Endothelial cell of umbilical vein (primary cell): Measurements from ENCODE around the gene CAMKK2. TPM values are rescaled to one million over a fixed set of nuclear protein-coding genes. Genes with fewer than 3 reads are reported as not detected.

Source experiments
- BruUV-seq: library from RNA; stranded (reverse); fragments of 400-500 nt; replicated peaks from 2 replicates; lab custom pipeline; 2021; lab: Mats Ljungman, UMichigan
- CTCF ChIA-PET: fragments of 300-600, 350-600 bp; sonication (Branson Sonifier 250); formaldehyde crosslinking; loops from one replicate; lab custom pipeline; 2021; ENCODE audit warnings: antibody characterized with exemption, inconsistent platforms; lab: Charles Lee
- POLR2A ChIA-PET: fragments of 300-600, 350-600 bp; sonication (Branson Sonifier 250); formaldehyde crosslinking; loops from one replicate; lab custom pipeline; 2021; ENCODE audit warnings: antibody characterized with exemption, inconsistent platforms; lab: Charles Lee
- DNase-seq: peaks from one replicate; pipeline ENCODE4 v3.0.0-alpha.2; 2011; ENCODE audit warnings: low read depth, low spot score
- FAIRE-seq: peaks from 2 replicates; lab custom pipeline; 2011; peaks lifted over from hg19 to GRCh38; lab: Jason Lieb, UNC
- H2AFZ ChIP-seq: 2 replicates; pipeline ENCODE4 v1.6.0; 2012; ENCODE audit warnings: low read depth, low read length, control low read depth, inconsistent platforms
- H3K27ac ChIP-seq: 2 replicates; pipeline ENCODE4 v1.5.1; 2011; ENCODE audit warnings: low read depth, mild to moderate bottlenecking, control low read depth, low read length, moderate library complexity; ENCODE audit not compliant: insufficient read depth
- H3K27me3 ChIP-seq, 2 experiments: 2 replicates each; pipeline versions ENCODE4 v1.6.0 to v1.6.1; 2011; ENCODE audit warnings: low read length in 2 of 2, mixed read lengths in 1 of 2; ENCODE audit not compliant: control insufficient read depth in 2 of 2, insufficient read depth in 2 of 2
- H3K36me3 ChIP-seq, 2 experiments: 2 replicates in 1 of 2; 3 replicates in 1 of 2; pipeline ENCODE4 v1.5.1; 2011; ENCODE audit warnings: low read length in 2 of 2, mild to moderate bottlenecking in 1 of 2, moderate library complexity in 1 of 2; ENCODE audit not compliant: control insufficient read depth in 2 of 2, insufficient read depth in 2 of 2; ENCODE audit errors: extremely low read depth in 1 of 2
- H3K4me1 ChIP-seq: 3 replicates; pipeline ENCODE4 v1.5.1; 2011; ENCODE audit warnings: mild to moderate bottlenecking, low read length; ENCODE audit not compliant: control insufficient read depth, insufficient read depth; ENCODE audit errors: extremely low read depth
- H3K4me2 ChIP-seq: 2 replicates; pipeline ENCODE4 v1.6.1; 2011; ENCODE audit warnings: low read length, control low read depth, mixed read lengths; ENCODE audit not compliant: insufficient read depth
- H3K4me3 ChIP-seq, 3 experiments: fragments of 200-600 bp in 1 of 3; sonication (generic), shearing (Covaris generic) in 1 of 3; replicated peaks in 1 of 3; 2 replicates each; pipeline ENCODE4 v1.5.1; 2011 to 2016; ENCODE audit warnings: control low read depth in 3 of 3, low read length in 3 of 3, mild to moderate bottlenecking in 2 of 3, inconsistent platforms in 1 of 3, low read depth in 1 of 3, moderate library complexity in 1 of 3; ENCODE audit not compliant: insufficient read depth in 1 of 3
- H3K79me2 ChIP-seq: 2 replicates; pipeline ENCODE4 v1.6.0; 2012; ENCODE audit warnings: low read length, inconsistent platforms; ENCODE audit not compliant: control insufficient read depth, insufficient read depth
- H3K9ac ChIP-seq: replicated peaks from 2 replicates; pipeline ENCODE3; 2011; ENCODE audit warnings: low read length, control low read depth; ENCODE audit not compliant: insufficient read depth; ENCODE audit errors: extremely low read depth
- H3K9me1 ChIP-seq: replicated peaks from 3 replicates; pipeline ENCODE4 v1.6.0; 2011; ENCODE audit warnings: mild to moderate bottlenecking, low read length; ENCODE audit not compliant: control insufficient read depth, insufficient read depth; ENCODE audit errors: extremely low read depth
- H3K9me3 ChIP-seq: replicated peaks from 2 replicates; pipeline ENCODE4 v1.5.1; 2012; ENCODE audit warnings: low read length, inconsistent platforms; ENCODE audit not compliant: control insufficient read depth, insufficient read depth
- H4K20me1 ChIP-seq: replicated peaks from 2 replicates; pipeline ENCODE3; 2011; ENCODE audit warnings: mild to moderate bottlenecking, low read length; ENCODE audit not compliant: control insufficient read depth, insufficient read depth; ENCODE audit errors: extremely low read depth
- CTCF ChIP-seq, 2 donors: IDR thresholded peaks; 1 replicate in 1 of 2; 2 replicates in 1 of 2; pipeline ENCODE4 v1.5.1; 2011; ENCODE audit warnings: low read length in 2 of 2, mild to moderate bottlenecking in 2 of 2, moderate library complexity in 2 of 2, control low read depth in 1 of 2, inconsistent platforms in 1 of 2, low read depth in 1 of 2; ENCODE audit not compliant: insufficient read depth in 1 of 2; ENCODE audit errors: extremely low read depth in 1 of 2
- EZH2 ChIP-seq: IDR thresholded peaks from 2 replicates; pipeline ENCODE4 v1.6.1; 2012; ENCODE audit warnings: borderline replicate concordance, low read depth, mild to moderate bottlenecking, moderate library complexity, low read length, inconsistent platforms; ENCODE audit not compliant: severe bottlenecking
- FOS ChIP-seq: IDR thresholded peaks from 2 replicates; pipeline ENCODE4 v1.6.1; 2011; ENCODE audit warnings: mild to moderate bottlenecking, low read length, moderate library complexity, borderline replicate concordance; ENCODE audit not compliant: insufficient read depth
- GATA2 ChIP-seq: IDR thresholded peaks from 2 replicates; pipeline ENCODE4 v1.7.0; 2011; ENCODE audit warnings: low read depth, mild to moderate bottlenecking, moderate library complexity, mixed read lengths, low read length; ENCODE audit not compliant: insufficient read length, insufficient read depth
- JUN ChIP-seq: IDR thresholded peaks from 2 replicates; pipeline ENCODE4 v1.6.1; 2011; ENCODE audit warnings: borderline replicate concordance, low read depth; ENCODE audit not compliant: insufficient read length, insufficient read depth
- MAX ChIP-seq: IDR thresholded peaks from 2 replicates; pipeline ENCODE4 v1.6.1; 2011; ENCODE audit not compliant: insufficient read depth, insufficient read length
- MYC ChIP-seq: IDR thresholded peaks from one replicate; pipeline ENCODE4 v1.6.1; 2011; ENCODE audit warnings: mild to moderate bottlenecking, low read depth, low read length
- POLR2A ChIP-seq: IDR thresholded peaks from 2 replicates; pipeline ENCODE4 v1.6.1; 2012; ENCODE audit warnings: low read depth, mild to moderate bottlenecking, control low read depth, low read length
- POLR2AphosphoS5 ChIP-seq: IDR thresholded peaks from 2 replicates; pipeline ENCODE4 v1.6.1; 2012; ENCODE audit warnings: low read depth, mild to moderate bottlenecking, control low read depth, low read length, moderate library complexity; ENCODE audit not compliant: insufficient read depth
- dilution Hi-C: fragments of 300-500 bp; cut with MboI; formaldehyde crosslinking; loops from one replicate; pipeline ENCODE4 v1.15.0; 2019; ENCODE audit warnings: low sequenced_read_pairs; ENCODE audit not compliant: extremely low pct_ligation_motif_present
- intact Hi-C: fragments of 100-400 bp; cut with micrococcal nuclease; formaldehyde crosslinking; loops from one replicate; pipeline ENCODE4 v1.10.0; 2022
- polyA plus RNA-seq, 4 experiments: library from polyadenylated mRNA; depleted of rRNA in 3 of 4; stranded (reverse) in 3 of 4; unstranded in 1 of 4; fragments of >200 nt; gene quantifications; 2 replicates each; pipeline versions ENCODE4 v1.2.1 to v1.2.3, GENCODE V29; 2011 to 2012; ENCODE audit warnings: missing spikeins in 1 of 4
- total RNA-seq: library from RNA; stranded (reverse); gene quantifications from 2 replicates; pipeline ENCODE4 v1.2.3, GENCODE V29; 2021

Gene CAMKK2
- total and polyA plus RNA-seq, 2 donors (not counting 3 experiments of a cell fraction or from before 2014, with no cell fraction given) = 32.5 to 45.0 TPM

- POLR2A ChIA-PET = no interaction called here
- H4K20me1 ChIP-seq = no peaks in the 10 kb centered on the region
- H3K9me3 ChIP-seq = no peaks in the 10 kb centered on the region
- H3K4me2 ChIP-seq = no peak overlapping the region
- TF ChIP-seq GATA2 (no peak), EZH2 (no peak), MYC (no peak), FOS (no peak), MAX (no peak), CTCF (IDR thresholded peaks at IDR 0.05; ENCODE audit: extremely low read depth in 1 of 2, insufficient read depth in 1 of 2, low read depth in 1 of 2, low read length in 2 of 2) (no peak), JUN (no peak), POLR2A (no peak), POLR2AphosphoS5 (no peak)
- no peak overlapping the region for H3K4me3 ChIP-seq
- H3K9ac ChIP-seq = no peak overlapping the region
- DNase-seq (no peak), FAIRE-seq (no peak)
- no peaks in the 10 kb centered on the region for H3K9me1 ChIP-seq
- no peak overlapping the region for H2AFZ ChIP-seq
- CTCF ChIA-PET = no interaction called here
- intact Hi-C loops = no loop called here
- H3K79me2 ChIP-seq = no peaks in the 10 kb centered on the region
- dilution Hi-C loops = no loop called here
- peaks cover 6% of the 10 kb centered on the region for H3K4me1 ChIP-seq
- H3K36me3 ChIP-seq = no peaks in the 10 kb centered on the region
- H3K27me3 ChIP-seq = no peaks in the 10 kb centered on the region
- no peak overlapping the region for H3K27ac ChIP-seq
- no TSS peak for BruUV-seq
These were observed 5.4 kb upstream of the CAMKK2 start for GRCh38 chr12:121301876-121302275.
